HG02642 (cell line): ENCODE data around the gene TMEM259.

Source experiments
- ATAC-seq: cut with Tn5 transposase; IDR thresholded peaks from one replicate; pipeline ENCODE4 v1.9.1; 2021; ENCODE audit warnings: mild to moderate bottlenecking; ENCODE audit not compliant: unreplicated experiment, poor library complexity

TMEM259 gene

DNA sequence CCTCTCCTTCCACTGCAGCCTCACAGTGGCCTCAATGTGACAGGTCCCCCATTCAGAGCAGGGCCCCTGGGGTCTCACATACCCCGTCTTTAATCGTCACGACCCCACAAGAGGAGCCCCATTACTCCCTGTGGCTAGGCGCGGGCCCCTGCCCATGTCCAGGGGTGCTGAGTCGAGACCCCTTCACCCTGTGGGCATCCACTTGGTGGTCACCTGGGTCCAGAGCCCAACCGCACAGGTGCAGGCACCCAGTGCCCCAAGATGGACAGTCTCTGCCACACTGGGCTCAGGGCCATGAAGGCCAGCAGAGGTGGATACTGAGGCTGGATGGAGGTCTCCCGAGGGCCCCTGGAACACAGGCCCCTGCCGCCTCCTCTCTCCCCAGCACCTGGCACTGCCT is 3.0 kb downstream of the TMEM259 start:
- no peak for ATAC-seq

DNA sequence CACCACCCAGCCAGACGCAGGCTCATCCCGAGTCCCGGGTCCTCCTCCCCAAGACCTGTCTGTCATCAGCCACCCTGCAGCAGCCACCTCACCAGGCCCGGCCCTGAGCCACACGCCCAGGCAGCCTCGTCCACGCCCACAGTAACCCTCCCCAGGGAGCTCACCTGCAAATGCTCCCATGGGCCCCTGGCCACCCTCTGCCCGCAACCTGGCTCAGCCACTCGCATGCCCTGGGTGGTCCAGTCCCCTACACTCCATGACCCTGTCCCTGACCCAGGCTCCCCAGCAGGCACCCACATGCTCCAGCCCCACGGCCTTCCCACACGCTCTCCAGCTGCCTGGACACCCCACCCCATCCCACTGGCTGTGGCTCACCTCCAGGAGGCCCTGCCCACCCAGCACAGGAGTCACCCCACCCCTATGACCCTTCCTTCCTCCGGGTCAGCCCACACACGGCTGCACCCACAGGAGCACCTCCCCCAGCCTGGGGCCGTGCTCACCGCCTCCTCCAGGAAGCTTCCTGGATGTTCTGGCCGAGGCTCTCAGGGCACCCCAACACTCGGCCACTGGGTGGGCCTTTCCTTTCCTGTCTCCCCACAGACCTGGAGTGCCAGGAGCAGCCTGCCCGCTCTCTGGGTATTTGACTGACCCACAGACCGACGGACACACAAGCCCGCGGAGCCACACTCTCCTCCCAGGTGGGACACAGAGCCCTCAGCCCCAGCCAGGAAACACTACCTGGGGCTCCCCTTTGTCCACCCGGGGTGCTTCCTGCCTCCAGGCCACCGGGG is 3.6 kb downstream of the TMEM259 start:
- ATAC-seq: no peak

DNA sequence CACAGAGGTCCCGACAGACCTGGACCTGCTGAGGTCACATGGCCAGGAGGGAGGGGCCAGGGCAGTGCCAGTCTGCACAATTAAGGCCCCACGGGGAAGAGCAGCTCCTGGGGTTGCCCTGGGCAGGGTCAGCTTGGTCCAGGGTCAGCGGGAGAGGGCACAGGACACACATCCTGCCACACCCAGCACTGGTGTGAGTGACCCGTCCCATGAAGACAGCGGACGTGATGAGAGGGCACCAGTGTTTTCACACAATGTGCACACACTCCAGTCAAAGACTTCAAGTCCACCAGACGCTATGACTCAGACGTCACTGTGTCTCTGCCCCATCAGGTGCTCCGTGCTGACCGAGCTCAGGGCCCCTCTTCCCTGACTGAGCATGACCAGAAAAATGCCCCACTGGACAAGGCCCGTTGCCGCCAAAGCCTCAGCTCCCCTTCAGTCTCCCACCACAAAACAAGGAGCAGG is 4.2 kb downstream of the TMEM259 start:
- no peak for ATAC-seq

DNA sequence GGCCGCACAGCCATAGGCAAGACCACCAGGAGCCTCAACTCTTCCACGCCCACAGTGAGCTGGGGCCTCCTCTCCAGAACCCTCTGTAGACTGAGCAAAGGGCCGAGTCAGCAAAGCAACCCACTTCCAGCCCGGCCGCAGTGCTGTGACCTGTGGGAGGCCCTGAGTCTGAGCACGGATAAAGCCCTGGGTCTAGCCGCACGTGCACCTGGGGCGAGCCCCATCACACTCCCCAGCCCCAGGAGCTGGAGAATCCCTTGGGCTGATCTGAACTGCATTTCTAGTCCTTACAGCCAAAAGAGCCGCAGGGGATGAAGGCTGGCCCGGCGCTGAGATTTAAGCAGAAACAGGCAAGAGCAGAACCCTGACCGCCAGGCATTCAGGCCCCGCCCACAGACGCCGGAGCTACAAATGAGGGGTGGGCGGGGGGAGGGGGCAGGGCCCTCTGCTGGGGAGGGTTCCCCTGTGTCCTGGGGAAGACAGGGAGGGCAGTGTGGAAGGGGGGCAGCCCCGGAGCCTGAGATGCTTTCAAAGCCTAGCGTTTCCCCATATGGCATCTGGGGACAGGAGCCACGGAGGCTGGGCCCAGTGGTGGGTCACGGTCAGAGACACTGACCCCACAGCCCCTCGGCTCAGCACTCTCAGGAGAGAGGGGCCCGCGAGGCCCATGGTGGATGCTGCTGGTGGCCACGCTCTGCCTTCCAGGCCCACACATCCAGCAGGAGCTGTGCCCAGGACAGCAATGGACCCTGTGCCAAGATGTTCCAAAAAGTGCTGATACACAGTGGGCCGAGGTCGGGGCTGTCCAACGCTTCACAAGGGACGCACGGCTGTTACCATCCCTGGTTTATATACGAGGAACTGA is 4.9 kb downstream of the TMEM259 start:
- no peak for ATAC-seq

DNA sequence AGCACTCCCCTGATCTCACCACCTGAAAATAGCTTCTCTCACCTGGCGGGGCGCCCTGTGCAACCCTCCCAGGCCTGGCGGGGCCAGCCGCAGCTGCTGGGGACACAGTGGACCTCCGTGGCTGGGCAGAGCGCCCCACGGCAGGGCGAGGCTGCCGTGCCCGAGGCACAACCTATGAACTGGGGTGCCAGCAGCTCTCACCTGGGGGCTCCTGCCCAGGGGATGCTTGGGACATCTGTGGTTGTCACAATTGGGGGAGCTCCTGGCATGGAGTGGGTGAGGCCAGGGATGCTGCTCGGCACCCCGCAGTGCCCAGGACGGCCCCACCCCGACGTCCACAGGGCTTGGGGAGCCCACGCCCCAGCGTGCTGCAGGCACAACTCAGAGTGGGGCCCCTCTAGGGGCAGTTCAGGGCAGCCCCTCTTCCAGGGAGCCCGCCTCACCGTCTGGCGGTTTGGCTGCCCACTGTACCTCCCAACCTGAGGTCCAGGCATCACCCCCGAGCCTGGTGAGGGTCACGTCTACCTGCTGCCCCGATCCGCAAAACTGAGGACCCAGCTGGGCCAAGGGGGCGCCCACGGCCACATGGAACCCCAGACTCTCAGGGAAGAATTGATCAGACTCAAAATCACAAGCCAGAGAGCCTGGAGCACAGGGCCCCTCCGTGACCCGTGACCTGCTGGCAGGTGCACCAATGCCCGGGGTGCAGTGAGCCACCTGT is 5.7 kb downstream of the TMEM259 start:
- ATAC-seq: no peak

DNA sequence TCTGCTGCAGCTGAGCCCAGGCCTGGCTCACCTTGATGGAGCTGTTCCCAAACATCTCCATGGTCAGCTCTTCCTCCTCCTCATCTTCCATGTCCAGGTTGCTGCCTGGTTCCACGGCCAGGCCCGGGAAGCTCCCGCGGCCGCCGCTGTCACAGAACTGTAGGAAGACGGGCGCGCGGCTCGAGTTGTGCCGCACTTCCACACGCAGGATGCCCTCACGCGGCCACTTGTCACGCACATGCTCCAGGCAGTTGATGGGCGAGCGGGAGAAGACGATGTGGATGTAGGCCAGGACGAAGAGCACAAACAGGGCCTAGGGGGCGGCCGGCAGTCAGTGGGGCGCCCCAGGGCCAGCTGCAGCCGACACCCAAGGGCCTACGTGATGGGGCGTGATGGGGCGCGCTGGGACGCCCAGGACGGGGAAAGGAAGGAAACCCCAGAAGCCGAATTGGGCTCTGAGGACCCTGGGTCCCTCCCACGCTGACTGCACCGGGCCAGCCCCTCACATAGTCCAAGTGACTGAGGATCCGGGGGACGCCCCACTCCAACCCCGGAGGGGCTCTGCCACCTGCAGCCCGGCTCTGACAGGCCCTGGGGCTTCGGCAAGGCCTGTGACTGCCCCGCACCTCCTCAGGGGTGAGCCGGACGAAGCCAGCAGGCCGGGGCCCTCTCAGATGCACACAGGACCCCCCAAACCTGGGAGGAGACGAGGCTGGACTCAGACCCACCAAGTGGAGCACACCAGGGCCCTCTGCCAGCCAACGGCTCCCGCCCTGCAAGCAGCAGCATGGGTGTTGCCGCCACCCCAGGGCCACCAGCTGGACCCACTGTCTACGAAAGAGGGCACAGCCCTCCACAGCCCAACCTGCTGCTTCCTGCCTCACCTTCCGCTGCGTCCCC is 6.5 kb downstream of the TMEM259 start:
- ATAC-seq: no peak

DNA sequence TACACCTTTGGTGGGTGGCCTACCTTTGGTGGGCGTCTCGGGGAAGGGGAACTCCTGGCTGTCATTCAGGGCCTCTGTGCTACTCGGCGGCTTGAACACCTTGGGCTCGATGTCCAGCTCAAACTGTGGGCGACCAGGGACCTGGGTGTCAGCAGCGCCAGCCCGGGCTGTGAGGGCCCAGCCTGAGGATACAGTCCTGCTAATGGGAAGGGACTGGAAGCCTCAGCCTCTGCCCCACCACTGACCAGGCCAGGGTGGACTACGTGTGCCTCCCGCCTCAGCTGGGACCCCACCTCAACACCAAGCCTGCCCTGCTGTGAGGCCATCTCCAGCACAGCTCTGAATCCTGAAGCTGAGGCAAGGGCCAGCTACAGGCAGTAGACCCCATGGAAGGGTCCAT is 7.7 kb downstream of the TMEM259 start:
- ATAC-seq: no peak

DNA sequence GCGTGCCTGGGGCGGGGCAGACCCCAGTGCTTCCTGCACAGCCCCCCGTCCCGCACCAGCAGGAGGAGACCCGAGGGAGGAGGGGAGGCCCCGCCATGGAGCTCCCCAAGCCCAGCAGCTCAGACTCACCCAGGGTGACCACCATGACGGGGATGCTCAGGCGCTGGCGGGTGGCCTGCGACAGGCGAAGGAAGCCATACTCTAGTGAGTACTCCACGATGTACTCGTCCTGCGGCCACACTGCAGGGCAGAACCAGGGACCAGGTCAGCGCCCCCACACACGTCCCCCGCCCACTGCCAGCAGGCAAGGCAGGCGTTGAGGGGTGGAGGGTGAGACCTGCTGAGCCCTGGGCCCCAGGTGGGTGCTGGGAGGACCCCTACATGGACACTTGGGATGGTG is 8.6 kb downstream of the TMEM259 start:
- ATAC-seq: no peak

DNA sequence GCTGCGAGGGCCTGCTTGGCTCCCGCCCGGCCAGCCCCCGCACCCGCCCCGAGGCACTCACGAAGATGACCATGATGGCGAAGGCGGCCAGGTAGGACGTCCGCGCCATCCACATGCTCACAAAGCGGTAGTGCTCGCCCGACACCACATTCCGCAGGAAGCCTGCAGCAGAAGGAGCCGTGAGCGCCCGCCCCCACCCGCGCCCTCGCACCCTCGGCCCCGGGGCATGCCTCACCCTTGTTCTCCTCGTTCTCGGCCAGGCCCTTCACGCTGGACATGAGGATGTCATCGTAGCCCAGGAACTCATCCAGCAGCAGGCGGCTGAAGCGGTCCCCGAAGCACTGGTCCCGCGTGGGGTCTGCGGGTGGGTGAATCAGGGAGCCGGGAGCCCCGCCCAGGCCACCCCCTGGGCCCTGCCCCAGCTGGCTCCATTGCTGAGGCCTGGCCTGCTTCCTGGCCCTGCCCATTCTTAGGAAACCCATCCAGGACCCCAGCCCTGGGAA is 9.0 kb downstream of the TMEM259 start:
- no peak for ATAC-seq

DNA sequence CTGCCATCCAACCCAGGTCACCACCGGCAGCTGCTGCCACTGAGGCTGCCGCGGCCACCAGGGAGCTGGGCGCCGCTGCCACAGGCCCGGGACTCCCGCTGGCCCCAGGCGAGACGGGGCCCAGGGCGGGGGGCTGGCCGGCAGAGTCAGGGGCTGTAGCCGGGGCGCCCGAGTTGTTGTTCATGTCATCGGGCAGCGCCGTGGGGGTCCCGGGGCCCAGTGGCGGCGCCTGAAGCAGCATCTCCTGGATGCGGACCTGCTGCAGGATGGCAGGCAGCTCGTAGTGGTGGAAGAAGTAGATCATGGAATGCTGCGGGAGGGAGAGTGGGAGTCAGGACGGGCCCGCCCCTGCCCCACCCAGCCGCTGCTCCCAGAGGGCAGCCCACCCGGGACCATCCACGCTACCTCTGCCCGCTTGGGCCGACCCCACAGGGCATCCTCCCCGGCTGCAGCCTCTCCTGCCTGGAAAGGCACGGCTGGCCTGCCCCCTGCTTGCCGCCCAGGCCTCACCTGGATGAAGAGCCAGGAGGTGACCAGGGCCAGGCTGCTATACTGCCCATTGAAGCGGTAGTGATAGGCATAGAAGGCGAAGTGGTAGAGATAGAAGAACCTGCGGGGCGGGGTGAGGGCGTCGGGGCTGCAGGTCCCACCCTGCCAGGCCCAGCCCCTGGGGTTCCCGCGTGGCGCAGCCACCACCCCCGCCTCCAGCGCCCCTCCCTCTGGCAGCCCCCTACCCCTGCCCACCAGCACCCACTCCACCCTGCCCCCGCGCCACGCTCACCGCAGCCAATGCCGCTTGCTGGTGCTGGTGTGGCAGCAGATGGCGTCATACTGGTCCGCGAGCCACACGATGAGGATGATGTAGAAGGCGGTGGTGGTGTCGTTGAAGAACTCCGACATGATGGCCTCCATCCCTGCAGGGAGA is 10.1 kb downstream of the TMEM259 start:
- ATAC-seq: no peak

DNA sequence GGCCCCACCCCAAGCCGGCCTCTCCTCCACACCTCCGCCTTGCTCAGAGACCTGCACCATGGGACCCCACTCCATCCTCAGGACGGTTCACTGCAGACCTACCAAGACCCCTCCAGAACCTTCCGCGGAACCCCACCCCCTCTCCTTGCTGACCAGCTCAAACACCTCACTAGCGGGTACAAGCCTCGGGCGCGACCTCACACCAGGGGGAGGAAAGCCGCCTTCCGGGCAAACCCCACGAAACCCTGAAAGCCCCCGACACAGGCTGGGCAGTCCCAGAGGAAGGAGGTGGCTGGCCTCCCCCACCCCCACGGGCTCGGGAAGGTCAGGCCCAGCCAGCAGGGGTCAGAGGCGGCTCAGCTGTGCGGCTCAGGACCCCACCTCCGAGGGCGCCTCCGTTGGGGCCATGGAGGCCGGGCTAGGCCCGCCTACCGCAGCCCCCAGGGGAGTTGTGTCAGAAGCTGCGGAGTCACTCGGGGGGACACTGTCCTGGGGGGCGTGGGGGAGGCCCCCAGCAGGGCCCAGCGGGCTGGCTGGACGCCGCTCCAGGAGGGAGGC is 10.9 kb downstream of the TMEM259 start:
- ATAC-seq: no peak

DNA sequence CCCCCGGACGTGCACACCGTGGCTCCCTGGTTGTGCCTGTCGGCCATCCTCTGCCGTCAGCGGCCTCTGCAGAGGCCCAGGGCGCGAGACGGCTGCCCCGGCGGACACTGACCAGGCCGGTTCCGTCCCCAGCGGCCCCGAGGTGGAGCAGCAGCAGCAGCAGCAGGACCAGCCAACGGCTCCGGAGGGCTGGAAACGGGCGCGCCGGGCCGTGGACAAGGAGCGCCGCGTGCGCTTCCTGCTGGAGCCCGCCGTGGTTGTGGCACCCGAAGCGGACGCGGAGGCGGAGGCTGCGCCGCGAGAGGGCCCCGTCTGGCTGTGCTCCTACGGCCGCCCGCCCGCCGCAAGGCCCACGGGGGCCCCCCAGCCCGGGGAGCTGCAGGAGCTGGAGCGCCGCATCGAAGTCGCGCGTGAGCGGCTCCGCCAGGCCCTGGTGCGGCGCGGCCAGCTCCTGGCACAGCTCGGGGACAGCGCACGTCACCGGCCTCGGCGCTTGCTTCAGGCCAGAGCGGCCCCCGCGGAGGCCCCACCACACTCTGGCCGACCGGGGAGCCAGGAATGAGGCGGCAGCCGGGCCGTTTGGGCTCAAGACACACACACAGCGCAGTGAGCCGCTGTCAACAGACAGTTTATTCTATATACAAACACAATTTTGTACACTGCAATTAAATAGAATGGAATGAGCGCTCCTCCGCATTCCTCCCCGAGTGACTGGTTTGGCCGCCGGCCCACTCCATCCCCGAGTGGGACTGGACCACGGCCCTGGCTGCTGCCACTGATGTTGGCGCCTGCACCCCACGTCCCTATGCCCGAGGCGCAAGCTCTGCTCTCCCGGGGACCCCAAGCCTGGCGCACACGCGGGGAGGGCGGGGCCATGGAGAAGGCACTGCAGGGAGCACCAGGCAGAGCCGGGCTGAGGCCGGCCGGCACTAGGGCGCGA is 11.6 kb downstream of the TMEM259 start:
- no peak for ATAC-seq

DNA sequence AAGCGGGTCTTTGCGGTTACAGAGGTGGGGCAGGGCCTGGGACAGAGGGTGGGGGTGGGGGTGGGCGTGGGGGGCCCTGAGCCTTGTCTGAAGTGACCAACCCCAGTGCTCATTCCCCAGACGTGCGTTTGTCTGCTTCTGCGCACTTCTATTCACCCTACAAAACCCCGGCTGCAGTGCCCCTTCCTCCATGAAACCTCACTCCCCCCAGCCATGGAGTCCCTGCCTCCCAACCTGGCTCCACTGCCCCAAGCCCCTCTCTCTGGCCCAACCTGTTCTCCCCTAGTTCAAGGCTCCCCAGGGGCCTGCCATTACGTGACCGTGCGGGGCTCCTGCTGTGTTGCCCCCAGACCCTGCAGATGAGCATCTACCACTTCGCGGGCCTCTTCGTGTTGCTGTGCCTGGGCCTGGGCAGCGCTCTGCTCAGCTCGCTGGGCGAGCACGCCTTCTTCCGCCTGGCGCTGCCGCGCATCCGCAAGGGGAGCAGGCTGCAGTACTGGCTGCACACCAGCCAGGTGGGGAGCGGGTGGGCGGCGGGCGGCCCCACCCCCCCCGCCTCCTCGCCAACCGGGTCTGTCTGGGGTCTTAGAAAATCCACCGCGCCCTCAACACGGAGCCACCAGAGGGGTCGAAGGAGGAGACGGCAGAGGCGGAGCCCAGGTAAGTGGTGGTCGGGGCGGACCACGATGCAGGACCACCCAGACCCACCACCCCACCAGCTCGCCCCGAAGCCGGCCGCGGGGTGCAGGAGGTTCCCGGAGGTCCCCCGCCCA is 12.5 kb downstream of the TMEM259 start:
- ATAC-seq: no peak

DNA sequence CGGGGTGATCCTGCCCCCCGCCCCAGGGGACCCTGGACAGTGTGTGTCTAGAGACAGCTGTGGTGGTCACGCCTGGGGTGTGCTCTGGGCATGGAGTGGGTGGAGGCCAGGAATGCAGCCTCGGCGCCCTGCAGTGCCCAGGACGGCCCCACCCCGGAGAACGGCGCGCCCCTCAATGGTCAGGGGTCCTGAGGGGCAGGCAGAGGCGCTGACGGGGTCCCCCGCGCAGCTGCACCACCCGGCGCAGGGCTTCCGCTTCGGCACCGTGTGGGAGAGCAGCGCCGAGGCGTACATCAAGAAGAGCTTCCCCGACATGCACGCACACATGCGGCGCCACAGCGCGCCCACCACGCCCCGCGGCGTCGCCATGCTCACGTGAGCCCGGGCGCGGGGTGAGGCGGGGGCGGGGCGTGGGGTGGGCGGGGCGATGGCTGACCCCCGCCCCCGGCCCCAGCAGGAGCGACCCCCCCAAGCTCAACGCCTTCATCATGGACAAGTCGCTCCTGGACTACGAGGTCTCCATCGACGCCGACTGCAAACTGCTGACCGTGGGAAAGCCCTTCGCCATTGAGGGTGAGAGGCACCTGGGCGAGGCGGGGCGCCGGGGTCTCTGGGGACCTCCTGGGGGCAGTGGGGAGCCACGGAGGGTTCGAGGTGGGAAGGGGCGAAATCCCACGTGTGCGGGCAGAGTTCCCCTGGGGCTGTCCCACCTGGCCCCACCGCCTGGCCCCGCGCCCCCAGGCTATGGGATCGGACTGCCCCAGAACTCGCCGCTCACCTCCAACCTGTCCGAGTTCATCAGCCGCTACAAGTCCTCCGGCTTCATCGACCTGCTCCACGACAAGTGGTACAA is 13.3 kb downstream of the TMEM259 start:
- ATAC-seq: no peak

DNA sequence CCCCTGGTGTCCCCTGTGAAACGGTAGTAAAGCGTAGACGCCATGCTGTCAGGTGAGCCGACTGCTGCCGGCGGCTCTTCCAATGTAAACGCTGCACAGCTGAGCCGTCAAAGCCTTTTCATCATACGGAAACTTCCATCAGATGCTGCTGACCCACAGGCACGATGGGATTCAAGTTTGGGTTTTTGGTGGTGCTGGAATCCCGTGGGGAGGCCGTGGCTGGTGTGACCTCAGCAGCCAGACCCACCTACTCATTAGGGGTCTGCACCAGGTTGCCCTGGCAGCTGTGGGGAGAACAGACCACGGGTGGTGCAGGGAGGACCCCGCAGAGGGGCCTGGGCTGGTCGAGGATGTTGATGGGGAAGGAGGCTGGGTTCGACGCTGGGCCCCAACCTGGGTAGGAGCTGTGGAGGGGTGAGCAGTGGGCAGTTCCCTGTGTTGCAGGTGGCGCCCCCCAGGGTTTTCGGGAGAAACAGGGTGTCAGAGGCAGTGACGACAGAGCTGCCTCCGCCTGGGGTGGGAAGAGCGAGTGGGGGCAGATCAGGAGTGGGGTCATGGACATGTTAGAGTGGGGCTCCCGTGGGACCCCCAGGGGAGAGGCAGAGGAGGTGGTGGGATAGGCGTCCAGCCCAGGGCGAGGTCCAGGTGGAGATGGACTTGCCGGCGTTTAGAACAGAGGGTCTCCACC is 14.1 kb downstream of the TMEM259 start:
- no peak for ATAC-seq
